ENCODE measurements around the gene FRAT2.
A peak's percentile ranks its signal among the peaks of the same experiment; 100 is the strongest.

The FRAT2 gene

GRCh38 chr10:97334370-97335175 is at the start of gene FRAT2:
FRAT2 (minus strand) TSS chr10:97334729; CDS start chr10:97334572, 157 bp downstream.
- DNase-seq, result peak; percentile 91

GRCh38 chr10:97384156-97384555 is 49.6 kb upstream of the FRAT2 start:
- no peak for DNase-seq

GRCh38 chr10:97383159-97383558 is 48.6 kb upstream of the FRAT2 start:
- DNase-seq, result no peak

- DNase-seq, result no peak
Measured at GRCh38 chr10:97381626-97382025, 47.1 kb upstream of the FRAT2 start.

- no peak for DNase-seq
Measured at GRCh38 chr10:97380516-97380915, 46.0 kb upstream of the FRAT2 start.

GRCh38 chr10:97378933-97379921 is 44.7 kb upstream of the FRAT2 start:
- DNase-seq, result no peak

GRCh38 chr10:97376413-97376812 is 41.9 kb upstream of the FRAT2 start:
- DNase-seq, result peak; percentile 63 to 66

GRCh38 chr10:97373456-97373855 is 38.9 kb upstream of the FRAT2 start:
- DNase-seq, result no peak

GRCh38 chr10:97372233-97372875 is 37.8 kb upstream of the FRAT2 start:
- peak; percentile 21 to 46 for DNase-seq

- no peak for DNase-seq
Measured at GRCh38 chr10:97371696-97372095, 37.2 kb upstream of the FRAT2 start.

- no peak for DNase-seq
Measured at GRCh38 chr10:97367126-97367649, 32.7 kb upstream of the FRAT2 start.

- no peak for DNase-seq
Measured at GRCh38 chr10:97366572-97366971, 32.0 kb upstream of the FRAT2 start.

GRCh38 chr10:97365761-97366351 is 31.3 kb upstream of the FRAT2 start:
- peak; percentile 100 for DNase-seq

GRCh38 chr10:97363071-97363470 is 28.5 kb upstream of the FRAT2 start:
- DNase-seq, result no peak

- no peak for DNase-seq
Measured at GRCh38 chr10:97362310-97363033, 27.9 kb upstream of the FRAT2 start.

- no peak for DNase-seq
Measured at GRCh38 chr10:97361537-97361901, 27.0 kb upstream of the FRAT2 start.

GRCh38 chr10:97360705-97361536 is 26.4 kb upstream of the FRAT2 start:
- no peak for DNase-seq

GRCh38 chr10:97358781-97359180 is 24.3 kb upstream of the FRAT2 start:
- no peak for DNase-seq

GRCh38 chr10:97358349-97358748 is 23.8 kb upstream of the FRAT2 start:
- DNase-seq, result no peak

GRCh38 chr10:97356918-97357317 is 22.4 kb upstream of the FRAT2 start:
- no peak for DNase-seq

All from Kasumi-1 (cell line).